Renal cortex interstitium (tissue), 11 donors: ENCODE results near the gene TINCR. TPM values are rescaled to one million over a fixed set of nuclear protein-coding genes. Genes with fewer than 3 reads are reported as not detected.
A peak's percentile ranks its signal among the peaks of the same experiment; 100 is the strongest.

Experiments used
- DNase-seq, 11 donors: peaks; one replicate each; pipeline ENCODE4 v3.0.0-alpha.2; 2013; ENCODE audit warnings: low read depth in 9 of 11, low spot score in 4 of 11; ENCODE audit errors: extremely low read depth in 1 of 11
- polyA plus RNA-seq, 3 donors: library from polyadenylated mRNA; unstranded; fragments of 120-200 nt; gene quantifications; one replicate each; pipeline ENCODE4 v1.2.1, GENCODE V29; 2013; ENCODE audit not compliant: insufficient read length in 3 of 3

The TINCR gene
- polyA plus RNA-seq, 3 donors = 0.49 to 1.0 (median 0.65) TPM

GRCh38 chr19:5591476-5591875 lies 23.7 kb upstream of the TINCR start:
- DNase-seq = no peak

GRCh38 chr19:5590865-5591154 lies 23.1 kb upstream of the TINCR start:
- no peak for DNase-seq

- no peak for DNase-seq
These were observed 22.6 kb upstream of the TINCR start for GRCh38 chr19:5590151-5590864.

- no peak for DNase-seq
These were observed 21.3 kb upstream of the TINCR start for GRCh38 chr19:5588906-5589676.

GRCh38 chr19:5588441-5588840 lies 20.7 kb upstream of the TINCR start:
- DNase-seq = no peak

GRCh38 chr19:5587661-5588060 lies 19.9 kb upstream of the TINCR start:
- DNase-seq = no peak

- DNase-seq = no peak
These were observed 19.3 kb upstream of the TINCR start for GRCh38 chr19:5587071-5587455.

- no peak for DNase-seq
These were observed 18.7 kb upstream of the TINCR start for GRCh38 chr19:5586300-5587070.

GRCh38 chr19:5585461-5586299 lies 17.9 kb upstream of the TINCR start:
- DNase-seq = peak in 6 of 11 donors; percentile 41 to 59 (median 50)

- no peak for DNase-seq
These were observed 12.4 kb upstream of the TINCR start for GRCh38 chr19:5580161-5580571.

GRCh38 chr19:5579697-5580096 lies 11.9 kb upstream of the TINCR start:
- DNase-seq = no peak

GRCh38 chr19:5579286-5579685 lies 11.5 kb upstream of the TINCR start:
- DNase-seq = no peak

GRCh38 chr19:5578097-5578846 lies 10.5 kb upstream of the TINCR start:
- DNase-seq = peak in 4 of 11 donors; percentile 44 to 59 (median 53)

GRCh38 chr19:5575590-5575989 lies 7.8 kb upstream of the TINCR start:
- DNase-seq = no peak

- DNase-seq = no peak
These were observed 5.0 kb upstream of the TINCR start for GRCh38 chr19:5572556-5573286.

GRCh38 chr19:5571777-5572176 lies 4.0 kb upstream of the TINCR start:
- DNase-seq = no peak

GRCh38 chr19:5567970-5568407 lies 236 bp upstream of the TINCR start:
- no peak for DNase-seq

- no peak for DNase-seq
These were observed 2.8 kb downstream of the TINCR start for GRCh38 chr19:5564930-5565329.
